Measurements from ENCODE around the gene ZIC4.

- no peak for TF ChIP-seq CTCF (IDR thresholded peaks at IDR 0.05; ENCODE audit: low read depth, low read length, missing input control)
- TF ChIP-seq ATF3 (IDR thresholded peaks at IDR 0.05): no peak
- no peak for TF ChIP-seq TAF1 (conservative IDR thresholded peaks at IDR 0.05)
- no peak for TF ChIP-seq REST (IDR thresholded peaks at IDR 0.05)
- no peak for TF ChIP-seq GABPA (IDR thresholded peaks at IDR 0.05 in 1 of 2, conservative IDR thresholded peaks at IDR 0.05 in 1 of 2)
- no peak for TF ChIP-seq FOXA1 (IDR thresholded peaks at IDR 0.05)
- TF ChIP-seq MAX (IDR thresholded peaks at IDR 0.05): no peak
- no peak for TF ChIP-seq JUND (IDR thresholded peaks at IDR 0.05)
- no peak for TF ChIP-seq RXRA (IDR thresholded peaks at IDR 0.05)
- TF ChIP-seq SP1 (IDR thresholded peaks at IDR 0.05): no peak
- no peak for TF ChIP-seq HNF4G (IDR thresholded peaks at IDR 0.05)
- TF ChIP-seq EGR1 (IDR thresholded peaks at IDR 0.05; ENCODE audit: low read depth in 2 of 2): no peak
- no peak for TF ChIP-seq RAD21 (IDR thresholded peaks at IDR 0.05)
These were observed 763 bp upstream of the ZIC4 start for GRCh38 chr3:147407114-147407497.
